Ishikawa (cell line): ENCODE measurements around the gene WWOX.

ENCODE experiments used
- CEBPB ChIP-seq: IDR thresholded peaks from 2 replicates; pipeline ENCODE4 v1.6.1; 2012
- CREB1 ChIP-seq: IDR thresholded peaks from 2 replicates; pipeline ENCODE4 v1.6.1; 2012; ENCODE audit warnings: low read depth
- EGR1 ChIP-seq: IDR thresholded peaks from 2 replicates; pipeline ENCODE4 v1.6.1; 2012
- EP300 ChIP-seq: IDR thresholded peaks from 2 replicates; pipeline ENCODE4 v1.6.1; 2012; ENCODE audit warnings: borderline replicate concordance
- FOXM1 ChIP-seq: IDR thresholded peaks from 2 replicates; pipeline ENCODE4 v1.6.1; 2012; ENCODE audit warnings: low read depth, borderline replicate concordance
- NFIC ChIP-seq: IDR thresholded peaks from 2 replicates; pipeline ENCODE4 v1.6.1; 2012
- RAD21 ChIP-seq: IDR thresholded peaks from 2 replicates; pipeline ENCODE4 v1.6.1; 2012; ENCODE audit warnings: low read depth
- TAF1 ChIP-seq: IDR thresholded peaks from 2 replicates; pipeline ENCODE4 v1.6.1; 2012; ENCODE audit warnings: low read depth, mild to moderate bottlenecking
- TCF12 ChIP-seq: IDR thresholded peaks from 2 replicates; pipeline ENCODE4 v1.6.1; 2012; ENCODE audit warnings: low read depth
- TEAD4 ChIP-seq: IDR thresholded peaks from 2 replicates; pipeline ENCODE4 v1.6.1; 2012
- YY1 ChIP-seq: IDR thresholded peaks from 2 replicates; pipeline ENCODE4 v1.6.1; 2012; ENCODE audit warnings: low read depth
- ZBTB7A ChIP-seq: IDR thresholded peaks from 2 replicates; pipeline ENCODE4 v1.6.1; 2012; ENCODE audit warnings: low read depth
- TF ChIP-seq, protein P1 (sequence below): IDR thresholded peaks from 2 replicates; pipeline ENCODE4 v1.6.1; 2012; ENCODE audit warnings: low read depth, mild to moderate bottlenecking
- TF ChIP-seq, protein P2 (sequence below): IDR thresholded peaks from 2 replicates; pipeline ENCODE4 v1.6.1; 2012
- TF ChIP-seq, protein P3 (sequence below): IDR thresholded peaks from 2 replicates; pipeline ENCODE4 v1.6.1; 2012

Gene WWOX

DNA sequence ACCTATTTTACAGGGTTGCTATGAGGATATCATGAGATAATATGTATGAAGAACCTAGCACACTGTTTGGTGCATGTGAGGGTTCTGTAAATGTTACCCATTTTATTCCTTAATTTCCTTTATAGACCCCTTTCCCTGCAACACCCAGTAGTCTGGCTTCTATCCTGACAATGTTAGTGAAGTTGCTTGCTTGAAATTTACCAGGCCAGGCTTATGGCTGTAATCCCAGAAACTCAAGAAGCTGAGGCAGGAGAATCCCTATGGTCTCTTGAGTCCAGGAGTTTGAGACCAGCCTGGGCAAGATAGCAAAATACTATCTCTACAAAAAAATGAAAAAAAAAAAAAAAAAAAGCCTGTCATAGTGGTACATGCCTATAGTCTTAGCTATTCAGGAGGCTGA lies 779.1 kb downstream of the WWOX start:
- TF ChIP-seq CREB1 (no peak), ZBTB7A (no peak), NFIC (no peak), RAD21 (no peak), EGR1 (no peak), TCF12 (no peak)
- TF ChIP-seq, protein P1, sequence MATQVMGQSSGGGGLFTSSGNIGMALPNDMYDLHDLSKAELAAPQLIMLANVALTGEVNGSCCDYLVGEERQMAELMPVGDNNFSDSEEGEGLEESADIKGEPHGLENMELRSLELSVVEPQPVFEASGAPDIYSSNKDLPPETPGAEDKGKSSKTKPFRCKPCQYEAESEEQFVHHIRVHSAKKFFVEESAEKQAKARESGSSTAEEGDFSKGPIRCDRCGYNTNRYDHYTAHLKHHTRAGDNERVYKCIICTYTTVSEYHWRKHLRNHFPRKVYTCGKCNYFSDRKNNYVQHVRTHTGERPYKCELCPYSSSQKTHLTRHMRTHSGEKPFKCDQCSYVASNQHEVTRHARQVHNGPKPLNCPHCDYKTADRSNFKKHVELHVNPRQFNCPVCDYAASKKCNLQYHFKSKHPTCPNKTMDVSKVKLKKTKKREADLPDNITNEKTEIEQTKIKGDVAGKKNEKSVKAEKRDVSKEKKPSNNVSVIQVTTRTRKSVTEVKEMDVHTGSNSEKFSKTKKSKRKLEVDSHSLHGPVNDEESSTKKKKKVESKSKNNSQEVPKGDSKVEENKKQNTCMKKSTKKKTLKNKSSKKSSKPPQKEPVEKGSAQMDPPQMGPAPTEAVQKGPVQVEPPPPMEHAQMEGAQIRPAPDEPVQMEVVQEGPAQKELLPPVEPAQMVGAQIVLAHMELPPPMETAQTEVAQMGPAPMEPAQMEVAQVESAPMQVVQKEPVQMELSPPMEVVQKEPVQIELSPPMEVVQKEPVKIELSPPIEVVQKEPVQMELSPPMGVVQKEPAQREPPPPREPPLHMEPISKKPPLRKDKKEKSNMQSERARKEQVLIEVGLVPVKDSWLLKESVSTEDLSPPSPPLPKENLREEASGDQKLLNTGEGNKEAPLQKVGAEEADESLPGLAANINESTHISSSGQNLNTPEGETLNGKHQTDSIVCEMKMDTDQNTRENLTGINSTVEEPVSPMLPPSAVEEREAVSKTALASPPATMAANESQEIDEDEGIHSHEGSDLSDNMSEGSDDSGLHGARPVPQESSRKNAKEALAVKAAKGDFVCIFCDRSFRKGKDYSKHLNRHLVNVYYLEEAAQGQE, result no peak
- TF ChIP-seq, protein P2, sequence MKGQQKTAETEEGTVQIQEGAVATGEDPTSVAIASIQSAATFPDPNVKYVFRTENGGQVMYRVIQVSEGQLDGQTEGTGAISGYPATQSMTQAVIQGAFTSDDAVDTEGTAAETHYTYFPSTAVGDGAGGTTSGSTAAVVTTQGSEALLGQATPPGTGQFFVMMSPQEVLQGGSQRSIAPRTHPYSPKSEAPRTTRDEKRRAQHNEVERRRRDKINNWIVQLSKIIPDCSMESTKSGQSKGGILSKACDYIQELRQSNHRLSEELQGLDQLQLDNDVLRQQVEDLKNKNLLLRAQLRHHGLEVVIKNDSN, result no peak
- TF ChIP-seq, protein P3, sequence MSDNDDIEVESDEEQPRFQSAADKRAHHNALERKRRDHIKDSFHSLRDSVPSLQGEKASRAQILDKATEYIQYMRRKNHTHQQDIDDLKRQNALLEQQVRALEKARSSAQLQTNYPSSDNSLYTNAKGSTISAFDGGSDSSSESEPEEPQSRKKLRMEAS, result no peak

DNA sequence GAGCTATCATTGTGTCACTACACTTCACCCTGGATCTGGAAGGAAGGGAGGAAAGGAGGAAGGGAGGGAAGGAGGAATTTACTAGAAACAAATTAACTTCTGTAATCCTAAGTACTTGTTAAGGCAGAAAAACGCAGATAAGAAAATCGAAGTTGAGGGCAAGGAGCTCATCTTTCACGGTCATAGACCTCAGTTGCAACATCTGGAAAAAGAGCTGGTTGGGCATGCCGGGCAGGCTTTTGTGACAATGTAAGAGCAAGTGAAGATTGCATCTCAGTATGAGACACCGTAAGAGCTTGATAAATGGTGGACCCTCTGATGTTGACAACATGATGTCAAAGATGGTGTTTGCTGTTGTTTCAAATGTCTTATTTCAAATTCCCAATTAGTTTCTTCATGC lies 779.6 kb downstream of the WWOX start:
- TF ChIP-seq FOXM1 (no peak), TAF1 (no peak), RAD21 (no peak), TCF12 (no peak), NFIC (no peak), EGR1 (no peak), TEAD4 (no peak), CEBPB (no peak), EP300 (no peak), CREB1 (no peak), YY1 (no peak), ZBTB7A (no peak)
- TF ChIP-seq, protein P2, result no peak
- TF ChIP-seq, protein P3, result no peak
- TF ChIP-seq, protein P1, result no peak

DNA sequence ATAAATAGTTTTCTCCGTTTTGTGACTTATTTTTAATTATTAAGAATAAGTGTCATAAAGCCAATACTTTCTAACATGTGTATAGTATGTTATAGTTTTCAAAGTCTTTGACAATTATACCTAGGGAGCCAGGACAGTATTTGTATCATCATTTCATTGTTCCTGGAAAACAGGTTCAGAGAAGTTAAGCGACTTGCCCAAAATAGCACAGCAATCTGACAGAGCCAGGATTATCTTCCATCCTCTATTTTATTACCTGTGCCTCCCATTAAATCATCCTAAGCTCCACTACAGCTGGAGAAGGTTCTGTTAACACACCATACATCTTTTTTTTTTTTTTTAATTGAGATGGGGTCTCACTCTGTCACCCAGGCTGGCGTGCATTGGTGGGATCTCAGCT lies 782.7 kb downstream of the WWOX start:
- TF ChIP-seq, protein P2, result no peak
- no peak for TF ChIP-seq TAF1
- TF ChIP-seq TCF12, result no peak
- TF ChIP-seq FOXM1, result no peak
- no peak for TF ChIP-seq ZBTB7A
- TF ChIP-seq, protein P3, result no peak
- no peak for TF ChIP-seq NFIC
- no peak for TF ChIP-seq TEAD4
- no peak for TF ChIP-seq CEBPB
- TF ChIP-seq EP300, result no peak
- TF ChIP-seq, protein P1, result no peak
- no peak for TF ChIP-seq YY1
- no peak for TF ChIP-seq RAD21
- no peak for TF ChIP-seq CREB1
- TF ChIP-seq EGR1, result no peak

DNA sequence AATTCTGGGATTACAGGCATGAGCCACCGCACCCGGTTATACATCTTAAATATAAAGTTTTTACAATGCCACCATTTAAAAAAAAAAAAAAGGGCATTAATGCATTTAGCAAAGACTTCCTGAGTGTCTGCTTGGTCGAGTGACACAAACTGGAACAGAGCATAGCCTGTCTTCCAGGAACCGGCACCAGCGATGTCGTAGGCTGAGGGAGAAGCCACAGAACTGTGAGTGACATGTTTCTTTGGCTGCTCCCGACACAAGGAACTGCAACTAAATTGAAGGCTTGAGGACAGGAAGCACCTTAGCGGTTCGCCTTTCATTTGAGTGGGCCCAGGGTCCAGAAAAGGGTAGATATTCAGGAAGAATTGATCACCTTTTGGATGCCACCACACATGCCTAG lies 783.3 kb downstream of the WWOX start:
- TF ChIP-seq RAD21 (no peak), EP300 (no peak), FOXM1 (no peak), CREB1 (no peak), NFIC (no peak)
- TF ChIP-seq, protein P2, result no peak
